Keratinocyte (primary cell): ENCODE data around the gene RAB8B.

ENCODE experiments used
- CTCF ChIP-seq, 3 experiments: IDR thresholded peaks in 1 of 3; conservative IDR thresholded peaks in 1 of 3; optimal IDR thresholded peaks in 1 of 3; 2 replicates in 2 of 3; 3 replicates in 1 of 3; pipeline versions ENCODE3 to v1.5.1; 2011; ENCODE audit warnings: low read length in 3 of 3, mild to moderate bottlenecking in 3 of 3, moderate library complexity in 2 of 3, control low read depth in 1 of 3, inconsistent platforms in 1 of 3; ENCODE audit not compliant: insufficient read depth in 2 of 3; ENCODE audit errors: extremely low read depth in 1 of 3
- EZH2 ChIP-seq: IDR thresholded peaks from one replicate; pipeline ENCODE4 v1.6.1; 2012; ENCODE audit warnings: inconsistent platforms, mild to moderate bottlenecking, low read length, moderate library complexity

GRCh38 chr15:63244976-63245645 lies 55.7 kb downstream of the RAB8B start:
- TF ChIP-seq CTCF (optimal IDR thresholded peaks at IDR 0.05 in 1 of 3, IDR thresholded peaks at IDR 0.05 in 1 of 3, conservative IDR thresholded peaks at IDR 0.05 in 1 of 3; ENCODE audit: extremely low read depth in 1 of 3, insufficient read depth in 2 of 3, low read length in 3 of 3) (no peak), EZH2 (no peak)
